ENCODE measurements around the gene SFR1.

GRCh38 chr10:104101902-104102301 lies 20.1 kb upstream of the SFR1 start:
- TF ChIP-seq CTCF (IDR thresholded peaks at IDR 0.05; ENCODE audit: low read depth, low read length) (no peak), EZH2phosphoT487 (IDR thresholded peaks at IDR 0.05; ENCODE audit: low read depth) (no peak)
